ENCODE measurements around the gene PRSS21.

GRCh38 chr16:2784358-2785100, 32.5 kb upstream of the PRSS21 start:
- TF ChIP-seq, protein P1, sequence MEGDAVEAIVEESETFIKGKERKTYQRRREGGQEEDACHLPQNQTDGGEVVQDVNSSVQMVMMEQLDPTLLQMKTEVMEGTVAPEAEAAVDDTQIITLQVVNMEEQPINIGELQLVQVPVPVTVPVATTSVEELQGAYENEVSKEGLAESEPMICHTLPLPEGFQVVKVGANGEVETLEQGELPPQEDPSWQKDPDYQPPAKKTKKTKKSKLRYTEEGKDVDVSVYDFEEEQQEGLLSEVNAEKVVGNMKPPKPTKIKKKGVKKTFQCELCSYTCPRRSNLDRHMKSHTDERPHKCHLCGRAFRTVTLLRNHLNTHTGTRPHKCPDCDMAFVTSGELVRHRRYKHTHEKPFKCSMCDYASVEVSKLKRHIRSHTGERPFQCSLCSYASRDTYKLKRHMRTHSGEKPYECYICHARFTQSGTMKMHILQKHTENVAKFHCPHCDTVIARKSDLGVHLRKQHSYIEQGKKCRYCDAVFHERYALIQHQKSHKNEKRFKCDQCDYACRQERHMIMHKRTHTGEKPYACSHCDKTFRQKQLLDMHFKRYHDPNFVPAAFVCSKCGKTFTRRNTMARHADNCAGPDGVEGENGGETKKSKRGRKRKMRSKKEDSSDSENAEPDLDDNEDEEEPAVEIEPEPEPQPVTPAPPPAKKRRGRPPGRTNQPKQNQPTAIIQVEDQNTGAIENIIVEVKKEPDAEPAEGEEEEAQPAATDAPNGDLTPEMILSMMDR (conservative IDR thresholded peaks at IDR 0.05), result no peak
- no peak for TF ChIP-seq ZFX (IDR thresholded peaks at IDR 0.05)
